Sigmoid colon (tissue), 4 donors: ENCODE results near the gene MYO1C.
"Not testable (repeated sequence)": the region's sequence is repeated elsewhere in the genome, so short reads cannot be mapped to it uniquely, and the experiment has no call there.

Source experiments
- EP300 ChIP-seq, 4 donors: sonication (generic); formaldehyde crosslinking; IDR thresholded peaks; one replicate each; pipeline ENCODE4 v1.6.1; 2017; ENCODE audit warnings: antibody characterized with exemption in 4 of 4
- POLR2A ChIP-seq, 2 donors: fragments of 450-650 bp; IDR thresholded peaks; one replicate each; pipeline ENCODE4 v1.6.1; 2016; ENCODE audit warnings: antibody characterized with exemption in 2 of 2, mild to moderate bottlenecking in 2 of 2, moderate library complexity in 2 of 2
- POLR2AphosphoS5 ChIP-seq, 4 donors: sonication (generic); formaldehyde crosslinking; IDR thresholded peaks; one replicate each; pipeline ENCODE4 v1.6.1; 2017; ENCODE audit warnings: antibody characterized with exemption in 4 of 4
- TF ChIP-seq, protein P1 (sequence below), 4 experiments: fragments of 450-650 bp in 3 of 4; fragments of 200-600 bp in 1 of 4; IDR thresholded peaks; one replicate each; pipeline ENCODE4 v1.5.1; 2016 to 2019; ENCODE audit warnings: antibody characterized with exemption in 4 of 4, mild to moderate bottlenecking in 3 of 4, moderate library complexity in 2 of 4

DNA sequence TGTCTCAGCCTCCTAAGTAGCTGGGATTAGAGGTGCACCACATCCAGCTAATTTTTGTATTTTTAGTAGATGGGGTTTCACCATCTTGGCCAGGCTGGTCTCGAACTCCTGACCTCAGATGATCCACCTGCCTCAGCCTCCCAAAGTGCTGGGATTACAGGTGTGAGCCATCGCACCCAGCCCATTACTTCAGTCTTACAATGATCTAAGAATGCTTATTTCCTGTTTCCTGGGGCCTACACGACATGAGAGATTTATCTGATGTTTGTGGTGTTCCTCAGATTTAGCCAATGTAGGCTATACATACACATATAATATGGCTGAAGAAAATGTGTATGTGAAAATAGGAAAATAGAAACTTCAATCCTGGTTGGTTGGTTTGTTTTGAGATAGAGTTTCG is 34.4 kb upstream of the MYO1C start:
- TF ChIP-seq POLR2A, POLR2AphosphoS5, EP300 (IDR thresholded peaks at IDR 0.05): not testable (repeated sequence)
- TF ChIP-seq, protein P1, sequence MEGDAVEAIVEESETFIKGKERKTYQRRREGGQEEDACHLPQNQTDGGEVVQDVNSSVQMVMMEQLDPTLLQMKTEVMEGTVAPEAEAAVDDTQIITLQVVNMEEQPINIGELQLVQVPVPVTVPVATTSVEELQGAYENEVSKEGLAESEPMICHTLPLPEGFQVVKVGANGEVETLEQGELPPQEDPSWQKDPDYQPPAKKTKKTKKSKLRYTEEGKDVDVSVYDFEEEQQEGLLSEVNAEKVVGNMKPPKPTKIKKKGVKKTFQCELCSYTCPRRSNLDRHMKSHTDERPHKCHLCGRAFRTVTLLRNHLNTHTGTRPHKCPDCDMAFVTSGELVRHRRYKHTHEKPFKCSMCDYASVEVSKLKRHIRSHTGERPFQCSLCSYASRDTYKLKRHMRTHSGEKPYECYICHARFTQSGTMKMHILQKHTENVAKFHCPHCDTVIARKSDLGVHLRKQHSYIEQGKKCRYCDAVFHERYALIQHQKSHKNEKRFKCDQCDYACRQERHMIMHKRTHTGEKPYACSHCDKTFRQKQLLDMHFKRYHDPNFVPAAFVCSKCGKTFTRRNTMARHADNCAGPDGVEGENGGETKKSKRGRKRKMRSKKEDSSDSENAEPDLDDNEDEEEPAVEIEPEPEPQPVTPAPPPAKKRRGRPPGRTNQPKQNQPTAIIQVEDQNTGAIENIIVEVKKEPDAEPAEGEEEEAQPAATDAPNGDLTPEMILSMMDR (IDR thresholded peaks at IDR 0.05): not testable (repeated sequence)
